HG03565 (cell line): ENCODE data around the gene SRMS.
"Not testable (repeated sequence)": the region's sequence is repeated elsewhere in the genome, so short reads cannot be mapped to it uniquely, and the experiment has no call there.

ENCODE experiments used
- ATAC-seq: cut with Tn5 transposase; IDR thresholded peaks from one replicate; pipeline ENCODE4 v1.9.1; 2021; ENCODE audit warnings: mild to moderate bottlenecking, moderate library complexity; ENCODE audit not compliant: unreplicated experiment

SRMS gene

GRCh38 chr20:63525185-63525584 lies 22.4 kb downstream of the SRMS start:
- no peak for ATAC-seq

GRCh38 chr20:63522981-63523611 lies 24.5 kb downstream of the SRMS start:
- no peak for ATAC-seq

- ATAC-seq = no peak
Measured at GRCh38 chr20:63522091-63522868, 25.3 kb downstream of the SRMS start.

- ATAC-seq = no peak
Measured at GRCh38 chr20:63521602-63522001, 25.9 kb downstream of the SRMS start.

- ATAC-seq = peak; percentile 29
Measured at GRCh38 chr20:63520934-63521601, 26.5 kb downstream of the SRMS start.

GRCh38 chr20:63520504-63520933 lies 27.0 kb downstream of the SRMS start, which contains the start of gene PPDPF:
Gene PPDPF (plus strand): TSS chr20:63520765. CDS start chr20:63521309, 544 bp downstream.
- peak; percentile 54 for ATAC-seq

- ATAC-seq = peak; percentile 10
Measured at GRCh38 chr20:63519668-63520503, 27.7 kb downstream of the SRMS start.

GRCh38 chr20:63518946-63519667 lies 28.4 kb downstream of the SRMS start:
- no peak for ATAC-seq

GRCh38 chr20:63518351-63518861 lies 29.1 kb downstream of the SRMS start:
- ATAC-seq = no peak

GRCh38 chr20:63517376-63518309 lies 29.9 kb downstream of the SRMS start:
- no peak for ATAC-seq

GRCh38 chr20:63514520-63514919 lies 33.0 kb downstream of the SRMS start:
- not testable (repeated sequence) for ATAC-seq

- ATAC-seq = no peak
Measured at GRCh38 chr20:63513207-63513606, 34.3 kb downstream of the SRMS start.

GRCh38 chr20:63509088-63509564 lies 38.4 kb downstream of the SRMS start:
- no peak for ATAC-seq

GRCh38 chr20:63508072-63508768 lies 39.3 kb downstream of the SRMS start:
- ATAC-seq = no peak

GRCh38 chr20:63507083-63507743 lies 40.3 kb downstream of the SRMS start:
- no peak for ATAC-seq

GRCh38 chr20:63505723-63506122 lies 41.8 kb downstream of the SRMS start:
- no peak for ATAC-seq

GRCh38 chr20:63505281-63505680 lies 42.3 kb downstream of the SRMS start:
- ATAC-seq = no peak

GRCh38 chr20:63504642-63505041 lies 42.9 kb downstream of the SRMS start:
- ATAC-seq = no peak
